Hematopoietic multipotent progenitor cell (in vitro differentiated cells): ENCODE measurements around the gene PANX3. TPM values are rescaled to one million over a fixed set of nuclear protein-coding genes. Genes with fewer than 3 reads are reported as not detected.

ENCODE experiments used
- DNase-seq, 3 donors: peaks; one replicate each; pipeline ENCODE4 v3.0.0-alpha.2; 2011 to 2015; ENCODE audit warnings: low read depth in 2 of 3, low spot score in 2 of 3
- total RNA-seq: library from RNA; depleted of rRNA; stranded (reverse); fragments of >200 nt; gene quantifications from one replicate; pipeline ENCODE4 v1.2.3, GENCODE V29; 2012

PANX3 gene
- total RNA-seq, 1 donor = not detected

DNA sequence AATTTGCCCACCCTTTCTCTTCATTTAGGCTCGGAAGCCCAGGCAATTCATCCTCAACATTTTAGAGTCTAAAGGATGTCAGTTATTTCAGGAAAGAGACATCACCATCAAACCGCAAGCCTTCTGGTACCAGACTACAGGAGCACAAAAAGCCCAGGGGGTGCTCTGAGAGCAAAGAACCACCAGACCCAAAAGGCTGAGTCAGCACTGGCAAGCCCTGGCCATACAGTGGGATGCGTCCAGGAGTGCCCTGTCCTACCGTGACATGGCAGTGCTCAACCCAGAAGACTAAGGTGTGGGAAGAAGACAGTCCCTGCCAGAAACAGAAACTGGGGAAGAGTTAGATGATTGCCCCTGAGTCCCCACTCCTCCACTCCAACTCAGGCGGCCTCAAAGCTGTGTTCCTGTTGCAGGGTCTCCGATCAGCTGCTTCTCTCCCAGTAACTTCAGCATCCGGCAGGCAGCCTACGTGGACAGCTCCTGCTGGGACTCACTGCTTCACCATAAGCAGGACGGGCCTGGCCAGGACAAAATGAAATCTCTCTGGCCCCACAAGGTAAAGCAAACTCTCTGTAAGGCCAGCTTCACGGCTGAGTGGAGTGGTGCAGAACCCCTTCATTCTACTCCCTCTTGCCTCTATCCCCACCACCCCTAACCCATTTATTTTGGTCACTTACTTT is 1.5 kb downstream of the PANX3 start:
- DNase-seq = no peak

DNA sequence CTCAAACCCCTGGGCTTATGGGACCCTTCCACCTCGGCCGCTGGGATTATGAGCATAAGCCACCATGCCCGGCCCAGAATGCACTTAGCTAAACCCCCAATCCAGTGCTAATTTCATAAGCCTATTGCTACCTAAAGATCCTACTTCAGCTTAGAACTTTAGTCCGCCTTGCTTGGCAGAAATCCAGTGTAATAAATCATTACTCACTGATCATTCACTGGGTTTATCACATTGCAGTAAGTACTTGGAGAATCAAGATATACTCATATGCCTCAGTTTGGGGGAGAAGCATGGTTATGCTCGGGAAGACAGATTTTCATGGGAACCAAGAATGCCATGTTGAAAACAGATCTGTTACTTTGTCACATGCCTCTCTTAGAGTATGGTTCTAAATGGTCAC is 7.6 kb downstream of the PANX3 start:
- no peak for DNase-seq

DNA sequence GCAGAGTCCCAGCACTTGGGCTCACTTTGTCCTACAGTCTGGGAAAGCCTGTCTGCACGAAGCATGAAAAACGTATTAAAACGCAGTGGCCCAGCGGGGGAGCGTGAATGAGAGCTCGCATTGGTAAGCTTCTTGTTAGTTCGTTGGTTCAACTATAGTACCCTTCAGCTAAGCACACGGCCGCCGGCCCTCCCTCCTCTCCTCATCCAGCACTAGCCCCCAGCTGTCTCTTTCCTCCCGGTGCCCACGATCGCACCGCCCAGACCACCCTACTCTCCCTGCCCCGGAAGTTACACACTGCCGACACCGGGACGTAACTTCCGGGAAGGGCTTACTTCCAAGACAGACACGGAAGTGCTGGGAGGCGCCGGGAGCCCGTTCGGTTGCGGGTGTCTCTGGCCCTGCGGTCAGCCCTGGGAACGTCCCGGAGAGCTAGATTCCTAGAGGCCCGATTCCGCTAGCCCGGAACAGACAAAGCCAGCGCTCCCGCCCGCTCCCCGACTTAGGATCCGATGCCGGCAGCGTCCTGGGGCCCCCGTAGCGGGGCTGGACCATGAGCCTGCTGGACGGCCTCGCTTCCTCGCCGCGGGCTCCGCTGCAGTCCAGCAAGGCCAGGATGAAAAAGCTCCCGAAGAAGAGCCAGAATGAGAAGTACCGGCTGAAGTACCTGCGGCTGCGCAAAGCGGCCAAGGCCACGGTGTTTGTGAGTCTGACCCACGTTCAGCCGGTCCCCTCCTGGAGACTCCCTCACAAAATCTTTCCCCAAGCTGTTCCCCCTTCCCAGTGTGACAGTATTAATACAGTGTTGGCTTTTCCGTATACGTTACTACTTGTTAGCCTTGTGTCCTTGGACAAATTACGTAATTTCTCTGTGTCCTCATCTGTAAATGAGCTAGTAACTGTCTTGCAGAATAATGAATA is 11.6 kb downstream of the PANX3 start, which contains the start of gene TBRG1:
TSS of gene TBRG1 (plus strand) at position 334 of the 921 bp plus-strand sequence. CDS start at position 554, 220 bp downstream.
- DNase-seq = peak; percentile 67 to 92 (median 88)

DNA sequence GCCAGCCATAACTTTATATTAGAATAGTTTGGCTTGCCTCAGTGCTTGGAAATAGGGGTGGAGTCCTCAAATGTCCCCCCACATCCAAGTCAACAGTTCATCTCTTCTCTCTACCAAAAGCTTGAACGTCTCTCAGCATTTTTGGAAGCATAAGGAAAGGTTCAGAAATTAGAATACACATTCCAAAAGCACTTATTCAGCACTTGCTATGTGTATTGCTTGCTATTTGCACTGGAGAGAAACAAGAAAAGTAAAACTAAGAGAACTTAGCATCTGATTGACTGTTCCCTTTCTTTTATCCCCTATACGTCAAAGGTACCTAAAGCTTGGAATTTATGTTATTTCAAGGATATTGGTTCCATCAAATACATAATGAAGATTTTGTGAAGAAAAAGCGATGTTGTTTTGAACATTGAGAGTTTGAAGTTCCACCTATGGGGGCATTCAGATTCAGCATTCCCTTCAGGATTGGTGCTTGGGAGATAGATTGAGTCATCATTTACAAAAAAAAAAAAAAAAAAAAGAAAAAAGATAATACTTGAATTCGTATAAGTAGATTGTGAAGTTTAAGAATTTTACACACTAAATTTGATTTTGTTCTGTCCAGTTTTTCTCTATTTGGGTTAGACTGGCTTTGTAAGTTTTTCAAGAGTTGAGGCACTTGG is 12.8 kb downstream of the PANX3 start:
- no peak for DNase-seq

DNA sequence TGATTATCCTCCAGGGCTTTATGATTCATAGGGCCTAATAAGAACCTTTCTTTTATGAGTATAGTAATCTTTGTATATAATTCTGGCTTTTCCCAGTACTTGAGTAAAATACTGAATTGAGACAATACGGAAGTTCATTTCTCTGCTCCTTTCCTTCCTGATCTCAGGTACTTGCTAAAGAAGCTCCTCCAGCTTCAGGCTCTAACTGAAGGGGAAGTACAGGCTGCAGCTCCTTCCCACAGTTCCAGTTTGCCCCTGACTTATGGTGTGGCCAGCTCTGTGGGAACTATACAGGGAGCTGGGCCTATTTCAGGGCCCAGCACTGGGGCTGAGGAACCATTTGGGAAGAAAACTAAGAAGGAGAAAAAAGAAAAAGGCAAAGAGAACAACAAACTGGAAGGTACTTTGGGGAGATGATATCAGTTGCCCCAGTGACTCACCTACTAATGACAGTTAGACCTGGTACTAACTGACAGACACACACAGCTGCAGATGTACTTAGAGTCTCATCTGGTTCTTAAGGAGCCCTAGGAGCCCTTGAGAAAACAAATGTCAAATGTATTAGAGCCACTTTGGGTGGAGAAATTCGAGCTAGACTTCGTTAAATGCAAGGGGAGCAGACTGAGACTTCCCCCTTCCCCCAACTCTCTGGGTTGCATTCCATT is 14.4 kb downstream of the PANX3 start:
- no peak for DNase-seq

DNA sequence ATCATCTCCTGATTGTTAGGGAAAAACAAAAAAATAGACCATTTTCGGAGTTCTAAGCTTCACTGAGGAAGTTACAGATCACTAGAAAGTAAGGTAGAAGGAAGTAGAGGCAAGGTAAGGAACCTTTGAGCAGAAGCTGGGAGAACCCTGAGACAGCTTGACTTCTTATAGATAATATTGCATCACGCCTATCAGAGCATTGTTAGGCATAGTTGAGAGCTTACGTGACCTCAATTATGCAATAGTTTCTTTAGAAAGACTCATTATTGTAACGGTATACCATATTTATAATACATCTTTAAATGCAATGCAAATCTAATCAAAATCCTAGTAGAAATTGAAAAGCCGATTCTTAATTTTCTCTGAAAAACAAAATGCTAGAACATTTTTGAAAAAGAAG is 16.3 kb downstream of the PANX3 start:
- DNase-seq = no peak

DNA sequence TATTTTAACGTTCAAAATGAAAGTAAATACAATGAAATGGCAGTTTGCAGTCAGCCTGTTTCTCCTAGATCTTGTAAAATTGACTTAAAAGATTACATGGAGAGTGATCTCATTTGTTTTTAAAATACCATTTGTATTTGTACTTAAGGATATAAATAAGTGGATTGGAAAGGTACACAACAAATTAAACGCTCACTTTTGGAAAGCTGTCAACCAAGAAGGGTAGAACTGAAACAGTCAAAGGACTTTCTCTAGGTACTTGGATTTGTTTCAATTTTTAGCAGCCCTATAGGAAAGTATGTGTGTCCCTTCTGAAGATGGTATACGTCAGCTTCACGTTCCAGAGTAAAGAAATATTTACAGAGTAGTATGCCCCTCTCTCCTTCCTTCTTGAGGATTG is 18.7 kb downstream of the PANX3 start:
- DNase-seq = no peak

DNA sequence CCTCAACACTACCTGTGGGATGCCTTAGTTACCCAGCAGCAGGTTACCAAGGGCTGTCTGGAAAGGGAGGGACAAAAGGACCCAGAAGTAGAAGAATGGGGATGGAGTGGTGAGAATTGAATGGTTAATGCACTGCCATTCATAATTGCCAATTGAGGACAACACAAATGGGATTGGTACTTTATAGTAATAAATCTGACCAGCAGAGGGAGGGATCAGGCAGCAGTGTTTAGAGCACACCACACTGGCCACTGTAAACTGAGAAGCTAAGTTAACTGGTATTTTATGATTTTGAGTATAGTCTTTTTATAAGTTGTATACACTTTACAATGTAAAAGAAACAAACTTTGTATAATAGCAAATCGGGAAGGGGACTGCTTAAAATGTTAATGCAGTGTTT is 22.1 kb downstream of the PANX3 start:
- peak in 1 of 3 donors; percentile 43 for DNase-seq

DNA sequence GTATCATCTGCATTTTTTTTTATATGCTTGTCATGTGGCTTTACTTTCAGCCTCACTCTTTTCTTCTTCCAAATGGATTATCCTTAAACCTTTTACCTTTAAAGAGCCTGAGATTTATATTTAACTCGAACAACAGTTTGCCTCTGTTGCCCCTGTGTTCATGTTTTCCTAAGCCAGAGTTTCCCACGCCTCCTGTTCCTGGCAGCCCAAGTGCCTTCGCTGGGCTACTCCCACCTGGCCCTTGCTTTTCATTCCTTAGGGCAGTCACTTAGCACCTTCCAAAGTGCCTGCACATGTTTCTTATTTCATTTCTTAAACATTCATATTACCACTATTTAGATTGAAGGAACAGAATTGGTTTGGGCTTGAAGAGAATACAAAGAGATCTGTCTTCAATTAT is 24.7 kb downstream of the PANX3 start:
- no peak for DNase-seq

DNA sequence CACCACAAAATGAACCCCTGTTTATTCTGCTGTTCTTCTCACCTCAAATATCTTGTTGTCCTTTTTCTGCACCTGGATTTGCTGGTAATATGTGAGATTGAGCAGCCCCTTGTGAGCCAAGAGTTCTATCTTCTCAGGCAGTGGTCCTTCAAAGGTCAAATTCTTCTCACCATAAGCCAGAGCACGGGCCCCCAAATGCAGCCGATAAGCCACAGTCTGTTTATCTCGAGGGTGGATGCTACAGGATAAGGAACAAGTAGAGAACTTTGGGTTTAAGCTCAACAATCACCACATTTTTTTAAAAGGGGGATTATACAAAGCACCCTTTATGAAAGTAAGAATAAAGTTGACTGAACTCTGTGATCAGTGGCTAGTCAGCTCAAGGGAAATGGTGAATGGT is 27.3 kb downstream of the PANX3 start:
- DNase-seq = no peak

DNA sequence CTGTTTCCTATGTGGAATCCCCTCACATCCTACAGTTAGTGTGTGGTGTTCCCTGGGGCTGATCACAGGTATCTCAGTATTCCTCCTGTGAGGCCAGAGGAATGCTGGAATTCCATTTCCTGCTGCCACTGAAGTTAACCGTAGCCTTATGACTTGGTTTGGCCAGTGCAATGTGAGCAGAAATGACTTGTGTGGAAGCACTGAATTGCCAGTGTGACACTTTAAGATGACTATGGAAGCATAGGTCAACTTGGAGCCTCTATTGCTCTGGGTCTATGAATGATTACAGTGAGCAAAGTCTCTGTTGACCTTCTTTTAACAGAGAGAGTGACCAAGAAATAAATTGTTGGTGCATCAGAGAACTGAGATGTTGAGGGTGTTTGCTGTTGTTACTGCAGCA is 28.0 kb downstream of the PANX3 start:
- no peak for DNase-seq

DNA sequence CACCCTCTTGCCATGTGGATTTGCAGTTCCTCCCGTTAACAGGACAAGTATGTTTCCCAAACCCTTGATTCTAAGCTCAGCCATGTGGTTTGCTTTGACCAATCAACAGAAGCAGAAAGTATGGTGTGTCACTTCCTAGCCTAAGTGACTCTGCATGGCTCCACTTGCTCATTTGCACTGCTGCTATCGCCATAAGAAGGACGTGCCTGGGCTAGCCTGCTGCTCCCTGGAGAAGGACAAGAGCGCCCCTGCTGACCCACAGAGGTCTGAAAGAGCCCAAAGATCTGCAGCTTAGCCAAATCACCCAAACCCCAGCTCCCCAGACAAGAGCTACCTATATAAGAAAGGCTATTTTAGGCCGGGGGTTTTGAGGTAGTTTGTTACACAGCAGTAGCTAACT is 29.4 kb downstream of the PANX3 start:
- no peak for DNase-seq

DNA sequence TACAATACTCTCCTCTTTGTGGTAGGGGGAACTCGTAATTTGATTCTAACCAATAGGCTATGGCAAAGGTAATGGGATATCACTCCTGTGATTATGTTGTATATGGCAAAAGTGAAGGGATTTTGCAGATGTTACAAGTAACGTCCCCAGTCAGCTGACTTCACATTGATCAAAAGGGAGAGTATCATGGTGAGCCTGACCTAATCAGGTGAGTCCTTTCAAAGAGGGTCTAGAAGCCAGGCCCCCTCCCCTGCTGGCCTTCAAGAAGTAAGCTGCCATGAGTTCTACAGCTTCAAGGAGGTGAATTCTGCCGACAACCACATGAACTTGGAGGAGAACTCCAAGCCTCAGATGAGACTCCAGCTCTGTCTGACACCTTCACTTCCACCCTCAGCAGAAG is 31.4 kb downstream of the PANX3 start:
- no peak for DNase-seq

DNA sequence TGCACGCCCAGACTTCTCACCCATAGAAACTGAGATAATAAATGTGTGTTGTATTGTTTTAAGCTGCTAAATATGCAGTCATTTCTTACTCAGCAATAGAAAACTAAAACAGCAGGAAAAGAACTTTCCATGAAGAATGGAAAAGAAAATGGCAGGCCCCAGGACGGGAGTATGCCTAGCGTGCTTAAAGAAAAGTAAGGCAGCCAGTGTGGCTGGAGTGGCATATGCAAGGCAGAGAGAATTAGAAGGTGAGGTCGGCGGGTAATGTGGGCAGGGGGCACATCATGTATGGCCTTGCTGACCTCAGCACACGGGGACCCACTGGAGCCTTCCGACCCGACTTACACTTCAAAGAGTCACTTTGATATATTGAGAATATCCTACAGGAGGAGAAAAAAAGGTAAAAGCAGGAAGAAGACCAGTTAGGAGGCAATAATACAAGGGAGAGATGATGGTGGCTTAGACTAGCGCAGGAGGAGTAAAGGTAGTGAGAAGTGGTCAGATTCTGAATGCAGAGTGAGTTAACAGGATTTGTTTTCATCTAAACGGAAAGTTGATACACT is 31.9 kb downstream of the PANX3 start:
- no peak for DNase-seq

DNA sequence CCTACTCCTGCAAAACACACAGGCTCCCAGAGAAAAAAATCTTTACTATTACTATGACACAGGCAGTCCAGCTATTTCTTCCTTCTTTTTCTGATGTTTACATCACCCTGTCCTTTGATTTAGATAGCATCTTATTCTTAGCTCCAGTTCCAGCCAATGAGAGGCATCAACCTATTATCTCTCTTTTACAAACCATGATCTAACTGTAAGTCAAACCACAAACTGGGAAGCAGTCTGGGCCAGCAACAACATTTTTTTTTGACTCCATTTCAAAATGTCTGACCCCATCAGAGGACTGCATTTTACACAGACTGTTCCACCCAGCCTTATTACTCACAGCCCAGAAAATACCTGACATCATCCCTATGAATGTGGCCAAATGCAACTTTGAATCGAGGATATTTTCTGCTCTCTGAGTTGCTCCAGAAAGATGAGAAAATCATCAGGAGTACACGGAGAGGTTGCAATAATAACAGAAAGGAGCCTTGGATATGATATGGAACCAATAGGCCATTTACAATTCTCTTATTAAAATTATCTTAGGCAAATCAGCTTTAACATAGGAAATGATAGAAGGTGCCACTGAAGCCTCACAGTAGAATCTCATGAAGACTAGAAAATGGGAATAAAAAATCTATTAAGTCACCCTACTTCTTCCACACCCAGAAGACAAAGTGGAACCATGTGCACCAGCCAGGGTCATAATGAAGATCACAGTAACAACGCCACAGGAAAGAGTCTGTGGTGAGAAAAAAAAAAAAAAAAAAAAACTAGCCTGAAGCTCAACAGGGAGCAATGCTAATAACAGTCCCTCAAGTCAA is 32.6 kb downstream of the PANX3 start:
- DNase-seq = peak in 2 of 3 donors; percentile 31 to 51

DNA sequence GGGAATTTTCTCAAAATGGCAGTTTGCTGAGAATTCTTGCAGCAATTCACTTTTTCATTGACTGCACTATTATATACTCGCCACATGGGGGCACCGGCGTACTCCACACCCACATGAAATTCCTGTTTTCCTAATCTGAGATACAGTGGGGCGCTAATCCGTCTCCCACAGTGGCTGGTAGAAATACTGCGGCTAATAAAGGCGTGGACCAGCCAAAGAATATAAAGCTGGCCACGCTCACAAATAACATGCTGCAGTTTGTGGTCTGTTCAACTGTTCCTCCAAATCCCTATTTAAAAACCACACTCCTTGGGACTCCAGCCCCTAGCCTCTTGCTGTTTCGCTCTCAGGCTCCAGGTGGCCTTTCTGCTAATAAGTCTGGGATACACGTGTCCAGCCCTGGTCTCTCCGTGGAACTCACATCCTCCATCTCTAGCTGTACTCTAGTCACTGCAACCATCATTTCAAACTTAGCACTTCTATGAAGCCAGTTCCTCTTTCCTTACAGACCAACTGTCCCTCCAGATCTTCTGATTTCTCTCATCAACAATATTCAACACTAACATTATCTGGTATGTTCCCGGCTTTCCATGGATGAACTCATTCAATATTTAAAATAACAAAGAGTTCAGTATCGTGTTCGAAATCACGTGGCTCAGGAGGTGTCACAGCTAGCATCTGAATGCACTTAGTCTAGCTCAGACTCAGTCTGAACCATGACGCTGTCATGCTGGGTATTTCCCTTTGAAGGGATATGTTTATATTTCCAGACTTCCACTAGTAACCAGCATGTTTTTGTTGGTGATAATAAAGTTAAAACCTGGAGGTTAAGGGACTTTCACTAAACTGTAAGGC is 33.4 kb downstream of the PANX3 start:
- peak; percentile 19 to 51 (median 44) for DNase-seq

DNA sequence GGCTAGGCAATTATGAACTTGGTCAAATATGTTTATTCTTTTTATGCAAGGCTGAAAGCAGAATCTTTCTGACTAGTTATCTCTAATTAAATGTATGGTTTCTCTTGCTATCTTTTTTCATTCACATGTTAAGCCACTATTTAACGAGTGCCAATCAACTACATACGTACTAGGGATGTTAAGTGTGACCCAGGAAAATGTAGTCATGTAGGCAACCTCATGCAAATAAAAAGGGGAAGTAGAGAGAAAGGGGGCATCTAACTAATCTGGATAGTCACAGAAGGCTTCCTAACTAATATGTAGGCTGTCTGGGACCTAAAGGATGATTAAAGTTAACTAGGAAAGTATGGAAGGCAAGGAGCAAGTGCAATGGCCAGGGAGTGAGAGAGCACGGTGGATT is 34.9 kb downstream of the PANX3 start:
- peak in 2 of 3 donors; percentile 16 to 29 for DNase-seq

DNA sequence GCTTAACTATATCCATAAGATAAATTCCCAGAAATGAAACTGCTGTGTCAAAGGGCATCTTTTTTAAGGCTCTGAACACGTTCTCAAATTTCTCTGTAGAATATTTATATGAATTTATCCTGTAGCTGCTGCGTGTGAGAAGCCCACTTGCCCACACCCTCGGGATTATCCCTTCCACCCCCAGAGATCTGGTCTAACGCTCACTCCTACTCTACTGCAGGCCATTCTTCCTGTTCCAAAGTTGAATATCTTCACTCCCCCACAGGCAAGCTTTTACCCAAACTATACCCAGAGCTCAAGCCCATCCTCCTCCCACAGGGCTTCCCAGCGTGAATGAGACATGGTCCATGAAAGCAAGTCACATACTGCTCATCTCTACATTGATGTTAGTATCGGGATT is 37.4 kb downstream of the PANX3 start:
- no peak for DNase-seq
